Inflammatory macrophage treated with lipopolysaccharide for 4 hours (primary cell): ENCODE measurements around the gene DIPK1B.
A peak's percentile ranks its signal among the peaks of the same experiment; 100 is the strongest.

ENCODE experiments used
- DNase-seq: peaks from one replicate; pipeline ENCODE4 v3.0.0-alpha.2; 2020

DIPK1B gene

DNA sequence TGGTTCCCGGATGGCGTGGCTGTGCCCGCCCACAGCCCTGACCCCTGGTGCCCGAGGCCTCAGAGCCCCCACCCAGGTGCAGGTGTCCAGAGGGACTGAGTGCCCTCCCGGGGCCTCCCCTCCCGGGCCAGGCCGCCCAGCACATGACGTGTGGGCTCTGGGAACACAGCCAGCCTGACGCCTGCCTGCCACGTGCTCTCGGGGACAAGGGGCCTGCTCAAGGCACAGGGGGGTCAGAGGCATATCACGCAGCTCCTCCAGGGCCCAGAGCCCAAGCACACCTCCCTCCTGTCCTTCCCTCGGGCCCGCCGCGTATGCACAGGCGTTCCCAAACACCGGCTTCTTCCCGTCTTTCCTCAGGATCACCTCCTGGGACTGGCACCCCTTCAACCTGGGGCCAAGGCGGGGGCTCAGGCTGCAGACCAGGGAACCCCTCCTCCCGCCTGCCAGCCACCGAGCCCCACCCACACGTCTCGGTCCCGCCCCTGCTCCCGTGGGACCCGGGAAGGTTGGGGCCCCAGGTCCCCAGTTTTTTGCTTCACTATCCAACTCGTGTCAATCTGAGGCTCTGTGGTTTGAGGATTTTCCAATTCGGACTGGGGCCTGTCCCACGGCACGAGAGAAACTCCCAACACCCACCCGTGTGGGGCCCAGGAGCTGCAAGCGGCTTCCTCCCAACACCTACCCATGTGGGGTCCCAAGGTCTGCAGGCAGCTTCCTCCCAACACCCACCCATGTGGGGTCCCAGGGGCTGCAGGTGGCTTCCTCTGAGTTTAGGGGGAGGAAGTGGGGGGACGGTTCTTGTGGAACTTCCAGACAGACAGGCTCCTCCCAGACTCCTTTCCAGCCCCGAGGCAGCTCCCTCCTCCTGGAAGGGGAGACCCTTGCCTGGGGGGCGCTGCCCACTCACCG lies 28.9 kb downstream of the DIPK1B start:
- peak; percentile 1 for DNase-seq

DNA sequence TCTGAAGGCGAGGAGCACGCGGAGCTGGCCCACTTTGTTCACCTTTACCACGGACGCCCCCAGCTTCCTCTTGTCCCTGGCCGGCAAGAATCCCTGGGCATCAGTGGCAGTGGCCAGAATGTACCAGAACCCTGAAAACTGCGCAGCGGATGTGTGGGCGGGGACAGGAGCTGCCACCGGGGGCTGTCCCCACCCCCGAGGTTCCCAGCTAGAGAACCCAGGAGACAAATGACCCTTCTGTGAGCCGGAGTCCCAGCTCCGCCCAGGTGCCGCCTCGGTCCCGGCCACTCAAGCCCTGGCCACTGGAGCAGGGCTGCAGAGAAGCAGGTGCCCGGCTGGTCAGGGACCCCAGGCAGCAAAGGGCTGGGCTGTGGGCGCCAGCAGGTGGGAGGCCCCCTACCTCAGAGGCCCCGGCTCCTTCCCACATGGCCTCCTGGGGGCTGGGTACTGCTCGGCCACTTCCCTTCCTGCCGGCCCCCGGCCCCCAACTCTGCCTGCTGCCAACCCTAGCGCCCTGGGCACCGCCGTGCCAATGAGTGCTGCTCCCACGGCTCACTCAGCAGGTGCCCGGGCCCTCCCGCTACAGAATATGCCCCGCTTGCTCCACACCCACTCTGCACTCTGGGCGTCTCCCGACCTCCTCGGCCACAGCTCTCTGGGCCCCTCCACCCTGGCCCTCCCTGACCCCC lies 29.7 kb downstream of the DIPK1B start:
- DNase-seq = peak; percentile 44

DNA sequence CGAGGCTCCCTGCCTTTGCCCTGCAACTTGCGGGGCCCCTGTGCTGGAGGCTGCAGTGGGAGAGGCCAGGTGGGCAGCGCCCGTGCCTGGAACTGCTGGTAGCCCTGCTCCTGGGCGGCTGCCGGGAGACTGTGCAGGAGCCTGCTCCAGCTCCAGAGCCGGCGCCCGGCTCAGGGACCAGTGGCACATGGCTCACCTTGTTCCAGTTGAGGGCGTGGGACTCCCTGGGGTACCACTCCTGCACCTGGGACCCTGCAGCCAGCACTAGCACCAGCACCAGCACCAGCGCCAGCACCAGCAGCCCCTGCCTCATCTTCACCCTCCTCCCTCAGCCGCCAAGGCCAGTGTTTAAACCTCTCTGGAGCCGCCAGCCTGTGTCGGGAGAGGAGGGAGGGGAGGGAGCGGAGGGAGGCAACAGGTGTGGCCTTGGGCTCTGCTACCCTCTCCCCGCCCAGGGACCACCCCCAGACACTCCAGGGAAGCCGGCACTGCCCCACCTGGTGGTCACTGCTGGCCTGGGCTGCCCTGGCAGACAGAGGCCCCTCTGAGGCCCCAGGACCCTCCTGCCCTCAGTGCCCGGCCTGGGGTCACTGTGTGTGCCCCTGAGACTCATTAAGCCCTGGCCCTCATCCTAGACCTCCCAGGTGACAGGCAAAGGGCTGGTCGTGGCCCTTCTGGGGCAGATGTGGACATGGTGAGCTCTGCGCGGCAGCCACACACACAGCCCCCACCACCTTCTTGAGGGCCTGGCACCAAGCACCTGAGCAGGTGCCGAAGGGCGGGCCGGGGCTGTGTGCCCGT lies 30.4 kb downstream of the DIPK1B start, which contains the start of gene LCN10:
TSS of gene LCN10 (minus strand) at position 350 of the 801 bp plus-strand sequence. CDS start at position 313, 37 bp downstream.
- no peak for DNase-seq

DNA sequence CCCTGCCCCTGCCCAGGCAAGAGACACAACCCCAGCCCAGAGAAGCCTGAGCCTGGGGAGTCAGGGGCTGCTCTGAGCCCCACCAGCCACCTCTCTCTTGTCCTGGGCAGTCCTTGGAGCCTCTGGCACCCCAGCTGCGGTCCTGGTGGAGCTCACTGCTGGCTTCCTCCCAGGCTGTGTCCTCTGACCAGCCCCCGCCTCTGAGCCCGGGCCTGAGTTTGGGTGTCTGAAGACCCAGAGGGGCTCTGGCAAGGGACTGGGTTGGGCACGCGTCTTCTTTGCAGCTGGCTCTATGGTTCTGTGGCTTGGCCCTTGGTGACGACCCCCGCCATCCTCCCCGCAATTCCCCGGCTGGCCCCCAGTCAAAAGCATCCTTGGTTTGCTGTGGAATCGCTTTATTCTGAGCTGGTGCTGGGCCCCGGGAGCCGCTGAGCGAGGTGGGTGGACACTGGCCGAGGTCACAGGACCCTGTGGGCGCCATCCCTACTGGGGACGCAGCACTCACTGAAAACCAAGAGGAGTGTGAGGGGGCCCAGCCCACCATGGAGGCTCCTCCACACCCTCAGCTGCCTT lies 31.4 kb downstream of the DIPK1B start:
- DNase-seq = no peak

DNA sequence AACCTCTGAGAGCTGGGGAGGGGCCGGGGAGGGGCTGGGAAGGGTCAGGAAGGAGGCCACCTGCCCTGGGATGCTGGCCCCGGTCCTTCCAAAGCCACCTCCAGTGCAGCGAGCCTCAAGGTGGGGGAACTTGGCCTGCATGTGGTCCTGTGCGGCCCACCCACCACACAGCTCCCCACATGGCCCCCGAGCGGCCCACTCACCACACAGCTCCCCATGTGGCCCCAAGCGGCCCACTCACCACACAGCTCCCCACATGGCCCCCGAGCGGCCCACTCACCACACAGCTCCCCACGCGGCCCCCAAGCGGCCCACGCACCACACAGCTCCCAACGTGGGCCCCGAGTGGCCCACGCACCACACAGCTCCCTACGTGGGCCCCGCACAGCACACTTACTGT lies 32.4 kb downstream of the DIPK1B start:
- no peak for DNase-seq

DNA sequence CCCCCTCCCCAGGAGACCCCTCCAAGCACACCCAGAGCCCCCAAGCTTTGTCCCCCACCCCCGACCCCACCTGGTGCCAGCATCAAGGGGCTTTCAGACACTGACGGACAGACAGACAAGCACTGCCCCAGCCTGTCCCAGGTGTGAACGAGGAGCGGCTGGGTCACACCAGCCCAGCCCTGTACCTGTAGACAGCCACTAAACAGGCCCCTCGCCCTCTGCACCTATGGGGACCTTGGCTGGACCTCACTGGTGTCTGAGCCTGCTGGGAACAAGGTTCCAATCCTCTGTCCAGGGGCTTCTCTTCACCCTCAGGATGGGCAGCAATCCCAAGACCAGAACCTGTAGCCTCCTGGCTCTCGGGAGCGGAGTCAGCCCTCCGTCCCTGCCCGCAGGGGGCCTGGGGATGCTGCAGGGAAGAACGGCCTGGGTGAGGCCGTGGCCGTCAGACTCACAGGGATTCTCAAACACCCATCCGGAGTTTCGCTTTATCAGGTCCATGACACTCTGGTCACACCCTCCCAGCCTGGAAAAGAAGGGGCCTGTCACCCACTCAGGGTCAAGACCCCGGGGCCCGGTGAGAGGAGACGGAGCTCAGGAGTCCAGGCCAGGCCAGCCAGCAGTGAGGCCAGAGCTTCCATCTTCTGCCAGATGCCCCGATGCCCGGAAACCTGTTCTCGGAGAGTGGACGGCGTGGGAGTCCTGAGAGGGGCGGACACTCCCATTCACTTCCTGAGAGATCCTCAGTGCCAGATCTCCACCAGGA lies 33.2 kb downstream of the DIPK1B start:
- DNase-seq = no peak

DNA sequence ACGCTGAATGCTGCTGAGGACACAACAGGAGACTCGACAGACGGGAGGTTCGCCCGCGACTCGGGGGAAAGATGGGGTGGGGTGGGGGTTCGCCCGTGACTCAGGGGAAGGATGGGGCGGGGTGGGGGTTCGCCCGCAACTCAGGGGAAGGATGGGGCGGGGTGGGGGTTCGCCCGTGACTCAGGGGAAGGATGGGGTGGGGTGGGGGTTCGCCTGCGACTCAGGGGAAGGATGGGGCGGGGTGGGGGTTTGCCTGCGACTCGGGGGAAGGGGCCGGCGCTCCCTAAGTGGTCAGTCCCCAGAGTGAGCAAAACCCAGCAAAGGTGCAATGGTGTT lies 33.8 kb downstream of the DIPK1B start:
- no peak for DNase-seq

DNA sequence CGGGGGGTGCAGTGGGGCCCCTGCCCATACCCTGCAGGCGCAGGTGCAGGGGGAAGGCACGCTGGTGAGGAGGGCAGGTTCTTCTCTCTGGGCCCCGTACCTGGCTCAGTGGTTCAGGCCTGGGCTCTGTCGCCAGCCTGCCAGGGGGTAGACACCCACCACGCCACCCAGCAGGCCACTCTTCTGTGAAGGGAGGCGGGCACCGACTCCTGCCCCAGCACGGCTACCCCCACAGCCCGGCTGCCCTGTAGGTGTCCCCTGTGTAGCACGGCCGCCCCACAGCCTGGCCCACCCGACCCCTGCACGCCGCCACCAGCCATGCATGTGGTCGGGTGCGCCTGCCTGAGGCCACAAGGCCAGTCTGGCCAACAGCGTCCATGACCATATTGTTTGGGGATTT lies 34.2 kb downstream of the DIPK1B start:
- no peak for DNase-seq

DNA sequence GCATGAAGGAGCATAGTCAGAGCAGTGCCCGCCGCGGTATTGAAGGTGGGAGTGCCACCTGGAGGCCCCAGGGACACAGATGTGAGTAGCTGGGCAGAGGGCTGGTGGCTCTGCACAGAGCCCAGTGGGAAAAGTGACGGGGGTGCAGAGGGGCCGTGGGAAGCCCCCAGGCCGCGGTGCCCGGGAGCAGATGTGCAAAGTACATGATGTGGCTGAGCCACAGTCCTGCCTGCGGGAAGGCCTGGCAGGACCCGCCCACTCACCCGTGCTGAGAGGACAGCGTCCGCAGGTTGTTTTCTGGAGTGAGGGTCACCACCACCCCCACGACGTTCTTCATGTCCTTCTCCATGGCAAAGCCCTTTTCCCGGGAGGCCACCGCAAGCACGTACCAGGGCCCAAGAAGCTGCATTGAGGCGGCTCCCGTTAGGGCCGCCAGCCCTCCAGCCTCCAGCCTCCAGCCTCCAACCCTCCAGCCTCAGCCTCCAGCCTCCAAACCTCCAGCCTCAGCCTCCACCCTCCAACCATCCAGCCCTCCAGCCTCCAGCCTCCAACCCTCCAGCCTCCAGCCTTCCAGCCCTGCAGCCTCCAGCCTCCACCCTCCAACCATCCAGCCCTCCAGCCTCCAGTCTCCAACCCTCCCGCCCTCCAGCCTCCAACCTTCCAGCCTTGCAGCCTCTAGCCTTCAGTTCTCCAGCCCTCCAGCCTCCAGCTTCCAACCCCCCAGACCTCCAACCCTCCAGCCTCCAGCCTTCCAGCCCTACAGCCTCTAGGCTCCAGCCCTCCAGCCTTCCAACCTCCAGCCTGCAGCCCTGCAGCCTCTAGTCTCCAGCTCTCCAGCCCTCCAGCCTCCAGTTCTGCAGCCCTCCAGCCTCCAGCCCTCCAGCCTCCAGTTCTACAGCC lies 35.0 kb downstream of the DIPK1B start:
- no peak for DNase-seq

DNA sequence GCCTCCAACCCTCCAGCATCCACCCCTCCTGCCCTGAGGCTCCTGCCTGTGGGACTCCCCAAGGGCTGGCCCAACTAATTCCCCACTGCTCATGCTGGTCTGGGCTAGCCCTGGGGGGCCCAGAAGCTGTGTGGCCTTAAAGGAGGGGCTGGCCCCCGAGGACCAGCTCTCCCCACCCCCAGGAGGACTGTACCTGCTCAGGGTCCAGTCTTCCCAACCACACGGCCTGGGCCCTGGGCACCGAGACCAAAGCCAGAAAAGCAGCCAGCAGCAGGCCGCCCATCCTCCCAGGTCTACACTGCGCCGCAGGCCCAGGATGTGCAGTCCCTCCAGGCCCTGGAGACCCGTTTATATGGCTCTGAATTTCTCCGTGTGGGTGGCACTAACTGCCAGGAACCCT lies 35.8 kb downstream of the DIPK1B start, which contains the start of gene LCN6:
TSS of gene LCN6 (minus strand) at position 325 of the 400 bp plus-strand sequence. CDS start at position 283, 42 bp downstream.
- no peak for DNase-seq

DNA sequence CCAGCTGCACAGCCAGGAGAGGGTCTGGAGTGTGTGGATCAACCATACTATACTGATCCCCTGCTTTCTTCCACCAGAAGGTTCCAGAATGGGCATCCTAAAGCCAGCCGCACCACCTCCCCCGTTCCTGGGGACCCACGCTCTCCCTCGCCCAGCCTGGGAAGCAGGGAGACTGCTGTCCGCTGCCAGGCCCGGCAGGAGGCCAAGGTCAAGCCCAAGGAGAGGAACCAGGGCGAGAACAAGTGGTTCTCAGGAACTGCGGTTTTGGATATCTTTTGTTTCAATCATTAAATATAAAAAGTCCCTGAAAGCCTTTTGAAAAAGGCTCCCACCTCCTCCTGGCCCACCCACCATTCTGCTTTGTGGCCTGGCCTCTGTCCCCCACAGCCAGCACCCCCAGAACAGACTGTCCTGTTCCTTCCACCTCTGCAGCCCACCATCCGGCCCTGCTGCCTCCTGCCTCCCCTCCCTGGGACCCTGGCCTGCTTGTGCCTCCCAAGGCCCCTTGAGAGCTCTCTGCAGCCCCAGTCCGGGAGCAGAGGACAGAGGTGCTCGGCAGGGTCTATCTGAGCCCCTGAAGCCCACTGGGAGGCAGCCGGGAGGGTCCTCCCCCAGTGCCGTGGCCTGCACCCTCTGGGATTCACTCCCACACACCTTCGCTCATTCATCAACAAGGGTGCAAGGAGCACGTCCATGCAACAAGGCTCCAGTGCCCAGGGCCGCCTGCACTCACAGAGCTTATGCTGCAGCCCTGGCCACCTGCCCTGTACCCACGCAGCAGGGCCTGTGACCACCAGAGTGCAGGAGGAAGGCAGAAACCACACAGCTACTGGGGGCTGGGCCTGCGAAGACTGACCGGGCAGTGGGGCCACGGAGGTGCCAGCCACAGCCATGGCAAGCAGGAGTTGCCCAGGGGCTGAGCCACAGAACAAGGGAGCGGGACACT lies 36.6 kb downstream of the DIPK1B start:
- no peak for DNase-seq

DNA sequence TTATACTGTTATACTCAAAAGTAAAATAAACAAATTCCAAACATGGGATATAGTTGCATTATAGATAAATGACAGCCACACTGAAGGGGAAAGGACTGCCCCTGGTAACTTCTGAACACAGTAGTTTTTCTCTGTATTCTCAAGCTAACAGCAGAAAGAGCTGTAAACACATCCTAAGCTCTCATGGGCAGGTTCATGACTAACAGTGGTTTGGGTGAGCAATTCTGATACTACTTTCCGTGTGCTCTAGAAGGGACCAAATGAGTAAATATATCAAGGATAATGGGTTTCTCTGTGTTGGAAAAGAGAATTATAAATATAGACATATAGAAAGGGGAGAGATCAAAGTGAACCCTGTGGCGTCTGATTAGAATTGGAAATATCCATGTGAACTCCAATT lies 38.2 kb downstream of the DIPK1B start:
- no peak for DNase-seq

DNA sequence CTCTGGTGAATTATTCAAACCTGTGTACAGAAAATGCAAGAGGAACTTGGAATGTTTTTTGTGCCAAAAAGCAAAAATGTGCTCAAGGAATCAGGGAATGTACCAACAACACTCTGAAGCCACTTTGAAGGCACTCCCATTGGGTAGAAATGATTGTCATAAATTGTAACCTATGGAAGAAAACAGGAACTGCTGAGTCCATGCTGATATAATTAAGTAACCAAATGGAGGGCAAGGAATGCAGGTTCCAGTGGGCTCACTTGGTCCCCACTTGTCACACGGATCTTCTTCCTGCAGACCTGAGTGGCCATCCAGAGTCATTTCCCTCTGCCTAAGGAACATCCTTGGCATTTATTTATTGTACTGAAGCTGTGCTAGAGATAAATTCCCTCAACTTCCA lies 38.9 kb downstream of the DIPK1B start:
- no peak for DNase-seq

DNA sequence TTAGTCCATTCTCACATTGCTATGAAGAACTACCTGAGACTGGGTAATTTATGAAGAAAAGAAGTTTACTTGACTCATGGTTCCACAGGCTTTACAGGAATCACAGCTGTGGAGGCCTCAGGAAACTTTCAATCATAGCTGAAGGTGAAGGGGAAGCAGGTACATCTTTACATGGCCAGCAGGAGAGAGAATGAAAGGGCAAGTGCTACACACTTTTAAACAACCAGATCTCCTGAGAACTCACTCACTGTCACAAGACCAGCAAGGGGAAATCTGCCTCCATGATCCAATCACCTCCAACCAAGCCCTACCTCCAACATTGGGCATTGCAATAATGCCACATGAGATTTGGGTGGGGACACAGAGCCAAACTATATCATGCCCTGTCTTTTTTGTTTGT lies 39.4 kb downstream of the DIPK1B start:
- no peak for DNase-seq

DNA sequence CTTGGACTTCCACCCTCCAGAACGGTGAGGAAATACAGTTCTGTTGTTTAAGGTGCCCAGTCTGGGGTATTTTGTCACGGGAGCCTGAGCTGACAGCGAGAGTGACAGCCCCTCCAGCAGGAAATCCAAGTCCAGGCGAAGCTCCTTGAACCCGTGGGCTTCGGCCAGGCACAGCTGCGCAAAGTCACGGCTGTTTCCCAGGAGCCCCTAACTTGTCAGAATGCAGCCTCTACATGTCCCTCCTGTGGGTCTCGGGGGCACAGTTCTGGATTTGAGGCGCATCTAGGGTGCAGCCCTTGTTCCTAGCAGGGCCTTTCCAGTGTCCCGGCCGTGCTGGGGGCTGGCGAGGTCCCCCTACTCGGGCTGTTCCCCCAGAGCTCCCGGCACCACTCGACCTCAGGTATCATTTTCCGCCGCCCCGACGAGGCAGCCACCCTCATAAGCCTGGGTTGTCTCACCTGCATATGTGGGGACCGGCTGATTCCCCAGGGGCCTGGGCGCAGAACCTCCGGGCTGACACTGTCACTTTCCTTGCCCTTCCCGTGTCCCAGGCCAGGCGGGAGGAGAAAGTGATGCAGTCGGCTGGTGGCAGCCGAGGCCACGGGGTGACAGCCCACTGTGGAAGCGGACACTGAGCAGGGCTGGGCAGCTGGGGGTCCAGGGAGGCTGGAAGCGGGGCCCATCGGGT lies 41.1 kb downstream of the DIPK1B start:
- DNase-seq = no peak

DNA sequence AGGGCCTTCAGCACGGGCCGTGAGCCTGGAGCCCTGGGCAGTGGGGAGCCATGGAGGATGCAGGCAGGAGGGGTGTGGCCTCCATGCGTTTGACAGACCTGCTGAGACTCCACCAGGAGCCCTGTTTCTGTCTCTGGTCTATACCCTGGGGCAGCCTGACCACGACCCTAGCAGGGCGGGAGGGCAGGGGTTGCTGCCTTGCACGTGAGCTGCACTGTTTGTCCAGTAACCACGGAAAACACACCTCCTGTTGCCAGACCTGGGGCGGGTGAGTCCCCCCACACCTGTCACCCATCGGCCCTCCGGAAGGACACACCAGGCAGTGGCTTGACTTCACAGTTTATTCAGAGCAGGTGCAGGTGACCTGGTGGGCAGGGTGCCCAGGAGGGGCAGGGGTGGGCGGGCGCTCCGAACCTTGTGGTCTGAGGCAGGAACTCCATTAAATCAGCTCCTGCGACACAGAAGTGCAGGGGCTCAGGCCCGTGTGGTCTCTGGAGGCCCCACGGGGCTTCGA lies 41.7 kb downstream of the DIPK1B start:
- no peak for DNase-seq

DNA sequence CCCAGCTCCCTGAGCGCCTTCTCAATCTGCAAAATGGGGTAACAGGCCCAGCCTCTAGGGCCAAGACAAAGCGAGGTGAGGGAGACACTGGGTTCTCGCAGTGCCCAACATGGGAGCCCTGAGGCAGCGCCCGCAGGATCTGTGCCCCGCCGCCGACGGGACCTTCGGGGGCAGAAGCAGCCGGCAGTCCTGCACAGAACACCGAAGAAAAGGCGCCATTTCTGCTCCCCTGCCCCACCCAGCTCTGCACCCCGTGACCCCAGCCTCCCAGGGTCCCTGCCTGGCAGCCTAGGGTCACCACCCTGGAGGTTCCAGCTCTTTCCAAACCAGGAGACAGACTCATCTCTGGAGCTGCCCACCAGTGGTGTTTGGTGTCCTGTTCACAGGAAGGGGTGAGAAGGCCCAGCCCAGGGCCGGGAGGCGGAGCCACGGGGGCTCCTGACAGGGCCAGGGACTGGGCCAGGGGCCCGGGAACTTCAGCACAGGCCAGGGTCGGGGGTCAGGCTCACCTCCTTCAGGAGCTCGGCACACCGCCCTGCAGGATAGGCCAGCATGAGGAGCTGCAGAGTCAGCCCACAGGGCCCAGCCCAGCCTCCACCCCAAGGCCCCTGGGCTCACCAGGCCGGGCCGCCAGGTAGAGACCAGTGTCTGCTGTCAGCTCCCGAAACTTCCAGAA lies 42.4 kb downstream of the DIPK1B start:
- DNase-seq = no peak
